ENCODE data around the gene CCDC152. TPM values are rescaled to one million over a fixed set of nuclear protein-coding genes. Genes with fewer than 3 reads are reported as not detected.

The CCDC152 gene
- total and polyA plus RNA-seq, 2 of the 13 experiments (the other 11 are each of a cell fraction or from before 2014, with no cell fraction given) = 0.20 to 0.36 TPM

- no peak for TF ChIP-seq USF2 (IDR thresholded peaks at IDR 0.05; ENCODE audit: low read depth, low read length)
- TF ChIP-seq USF2 (CRISPR knock-in tag; IDR thresholded peaks at IDR 0.05; ENCODE audit: borderline replicate concordance) = no peak
- no peak for TF ChIP-seq TIGD3 (CRISPR knock-in tag; IDR thresholded peaks at IDR 0.05; ENCODE audit: borderline replicate concordance)
- TF ChIP-seq HOXD1 (CRISPR knock-in tag; IDR thresholded peaks at IDR 0.05) = peak; percentile 74
- no peak for TF ChIP-seq SP1 (IDR thresholded peaks at IDR 0.05)
- TF ChIP-seq SP1 (CRISPR knock-in tag; IDR thresholded peaks at IDR 0.05) = peak; percentile 46; the same call in 1 of the 2 replicates
- TF ChIP-seq ZNF276 (CRISPR knock-in tag; IDR thresholded peaks at IDR 0.05; ENCODE audit: low read depth) = no peak
- no peak for TF ChIP-seq ZMYM2 (CRISPR knock-in tag; IDR thresholded peaks at IDR 0.05)
- TF ChIP-seq TFAP4 (IDR thresholded peaks at IDR 0.05; ENCODE audit: borderline replicate concordance, low read depth) = peak; percentile 26; the same call in 1 of the 2 replicates
- no peak for TF ChIP-seq ZNF512 (CRISPR knock-in tag; IDR thresholded peaks at IDR 0.05)
- no peak for TF ChIP-seq MTA3 (CRISPR knock-in tag; IDR thresholded peaks at IDR 0.05)
- TF ChIP-seq ZNF775 (CRISPR knock-in tag; IDR thresholded peaks at IDR 0.05; ENCODE audit: borderline replicate concordance) = no peak
- peak; percentile 50; the same call in 1 of the 2 replicates for TF ChIP-seq ZNF275 (CRISPR knock-in tag; IDR thresholded peaks at IDR 0.05; ENCODE audit: borderline replicate concordance)
- no peak for TF ChIP-seq MATR3 (CRISPR knock-in tag; IDR thresholded peaks at IDR 0.05)
- peak; percentile 96 for TF ChIP-seq ZNF503 (CRISPR knock-in tag; IDR thresholded peaks at IDR 0.05)
Measured at GRCh38 chr5:42811591-42812446, 55.2 kb downstream of the CCDC152 start, which contains the start of gene SELENOP (continued).

All from HepG2 (cell line).